NCI-H1105 treated with DMSO at 0.1 percent for 48 hours (cell line): ENCODE measurements around the gene GAS2L3.
"Not testable (repeated sequence)": the region's sequence is repeated elsewhere in the genome, so short reads cannot be mapped to it uniquely, and the experiment has no call there.

ENCODE experiments used
- DNase-seq: peaks from one replicate; lab custom pipeline; 2025; lab: John Stamatoyannopoulos, UW

GAS2L3 gene

GRCh38 chr12:100574187-100575074, 947 bp downstream of the GAS2L3 start:
- DNase-seq, result peak; percentile 28

- DNase-seq, result no peak
Observed at GRCh38 chr12:100576331-100577036, 3.0 kb downstream of the GAS2L3 start.

- DNase-seq, result no peak
Observed at GRCh38 chr12:100578923-100579322, 5.4 kb downstream of the GAS2L3 start.

GRCh38 chr12:100579844-100580243, 6.4 kb downstream of the GAS2L3 start:
- DNase-seq, result no peak

- no peak for DNase-seq
Observed at GRCh38 chr12:100584256-100584655, 10.8 kb downstream of the GAS2L3 start.

GRCh38 chr12:100591979-100592378, 18.5 kb downstream of the GAS2L3 start:
- no peak for DNase-seq

- no peak for DNase-seq
Observed at GRCh38 chr12:100593490-100593889, 20.0 kb downstream of the GAS2L3 start.

GRCh38 chr12:100601626-100602025, 28.1 kb downstream of the GAS2L3 start:
- DNase-seq, result no peak

GRCh38 chr12:100602997-100603396, 29.5 kb downstream of the GAS2L3 start:
- not testable (repeated sequence) for DNase-seq

GRCh38 chr12:100608776-100609175, 35.3 kb downstream of the GAS2L3 start:
- DNase-seq, result no peak

GRCh38 chr12:100610666-100611430, 37.4 kb downstream of the GAS2L3 start:
- DNase-seq, result no peak

GRCh38 chr12:100612606-100613005, 39.1 kb downstream of the GAS2L3 start:
- DNase-seq, result no peak

GRCh38 chr12:100624571-100624970, 51.1 kb downstream of the GAS2L3 start:
- no peak for DNase-seq

- DNase-seq, result no peak
Observed at GRCh38 chr12:100632445-100632892, 59.0 kb downstream of the GAS2L3 start.

GRCh38 chr12:100633082-100633785, 59.8 kb downstream of the GAS2L3 start:
- DNase-seq, result not testable (repeated sequence)

GRCh38 chr12:100643246-100643645, 69.8 kb downstream of the GAS2L3 start:
- no peak for DNase-seq

- DNase-seq, result no peak
Observed at GRCh38 chr12:100646896-100647295, 73.4 kb downstream of the GAS2L3 start.

- no peak for DNase-seq
Observed at GRCh38 chr12:100651108-100651507, 77.6 kb downstream of the GAS2L3 start.

GRCh38 chr12:100651694-100652093, 78.2 kb downstream of the GAS2L3 start:
- DNase-seq, result no peak

- no peak for DNase-seq
Observed at GRCh38 chr12:100652488-100652887, 79.0 kb downstream of the GAS2L3 start.

- peak; percentile 42 for DNase-seq
Observed at GRCh38 chr12:100656141-100656540, 82.7 kb downstream of the GAS2L3 start.

GRCh38 chr12:100656856-100657255, 83.4 kb downstream of the GAS2L3 start:
- DNase-seq, result peak; percentile 99
